Neutrophil (primary cell): ENCODE measurements around the gene FGD2.

Experiments
- H3K27ac ChIP-seq: fragments of 200-600 bp; sonication (generic); 2 replicates; pipeline ENCODE4 v1.5.1; 2016; ENCODE audit warnings: mild to moderate bottlenecking, moderate library complexity
- H3K27me3 ChIP-seq: fragments of 200-600 bp; sonication (generic); 2 replicates; pipeline ENCODE4 v1.6.0; 2016; ENCODE audit warnings: mild to moderate bottlenecking
- H3K36me3 ChIP-seq: fragments of 200-600 bp; sonication (generic); 2 replicates; pipeline ENCODE4 v1.5.1; 2017
- H3K4me1 ChIP-seq, 2 experiments: fragments of 200-600 bp in 1 of 2; sonication (generic) in 1 of 2; 1 replicate in 1 of 2; 2 replicates in 1 of 2; pipeline versions ENCODE4 v1.5.1 to v1.6.1; 2013 to 2016; ENCODE audit warnings: low read depth in 1 of 2, low read length in 1 of 2, mild to moderate bottlenecking in 1 of 2, moderate library complexity in 1 of 2; ENCODE audit not compliant: control insufficient read depth in 1 of 2, insufficient read depth in 1 of 2
- H3K4me3 ChIP-seq, 2 experiments: fragments of 200-600 bp in 1 of 2; sonication (generic) in 1 of 2; 1 replicate in 1 of 2; 2 replicates in 1 of 2; pipeline ENCODE4 v1.5.1; 2013 to 2016; ENCODE audit warnings: low read depth in 1 of 2, low read length in 1 of 2, mild to moderate bottlenecking in 1 of 2, moderate library complexity in 1 of 2
- H3K9me3 ChIP-seq: fragments of 200-600 bp; sonication (generic); 2 replicates; pipeline ENCODE4 v1.5.1; 2016
- TF ChIP-seq, protein P1 (sequence below): fragments of 200-600 bp; sonication (generic); IDR thresholded peaks from 2 replicates; pipeline ENCODE4 v1.5.1; 2016; ENCODE audit warnings: antibody characterized with exemption

FGD2 gene

DNA sequence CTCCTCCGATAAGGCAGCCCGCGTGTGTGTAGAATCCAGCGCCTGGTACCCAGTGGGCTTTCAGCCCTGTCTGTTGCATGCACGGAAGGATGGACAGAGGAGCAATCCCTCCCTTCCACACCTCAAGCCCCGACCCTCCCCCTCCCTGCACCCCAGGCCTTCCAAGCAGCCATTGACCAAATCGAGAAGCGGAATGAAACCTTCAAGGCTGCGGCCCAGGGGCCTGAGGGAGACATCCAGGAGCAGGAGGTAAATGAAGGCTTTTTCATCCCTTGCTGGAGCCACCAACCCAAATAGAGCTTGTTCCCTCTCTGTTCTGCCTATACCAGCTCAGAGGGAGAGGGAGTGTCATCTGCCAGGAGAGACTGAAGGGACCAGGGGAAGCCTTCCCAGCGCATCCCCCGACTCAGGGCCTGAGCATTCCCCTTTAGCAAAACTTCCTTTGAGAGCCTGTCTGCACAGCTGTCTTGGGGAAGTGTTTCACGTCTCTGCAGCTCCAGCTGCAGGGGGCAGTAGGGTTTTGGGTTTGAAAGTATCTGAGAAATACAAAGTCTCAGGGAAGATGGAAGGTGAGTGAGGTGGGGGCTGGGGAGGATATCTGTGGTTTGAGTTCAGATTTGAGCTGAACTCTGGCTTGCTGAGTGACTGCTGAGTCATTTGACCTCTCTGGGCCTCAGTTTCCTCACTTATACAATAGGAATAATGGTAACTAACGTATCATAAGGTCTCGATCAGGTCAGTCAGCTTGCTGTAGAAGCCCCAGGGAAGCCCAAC is 16.1 kb downstream of the FGD2 start:
- TF ChIP-seq, protein P1, sequence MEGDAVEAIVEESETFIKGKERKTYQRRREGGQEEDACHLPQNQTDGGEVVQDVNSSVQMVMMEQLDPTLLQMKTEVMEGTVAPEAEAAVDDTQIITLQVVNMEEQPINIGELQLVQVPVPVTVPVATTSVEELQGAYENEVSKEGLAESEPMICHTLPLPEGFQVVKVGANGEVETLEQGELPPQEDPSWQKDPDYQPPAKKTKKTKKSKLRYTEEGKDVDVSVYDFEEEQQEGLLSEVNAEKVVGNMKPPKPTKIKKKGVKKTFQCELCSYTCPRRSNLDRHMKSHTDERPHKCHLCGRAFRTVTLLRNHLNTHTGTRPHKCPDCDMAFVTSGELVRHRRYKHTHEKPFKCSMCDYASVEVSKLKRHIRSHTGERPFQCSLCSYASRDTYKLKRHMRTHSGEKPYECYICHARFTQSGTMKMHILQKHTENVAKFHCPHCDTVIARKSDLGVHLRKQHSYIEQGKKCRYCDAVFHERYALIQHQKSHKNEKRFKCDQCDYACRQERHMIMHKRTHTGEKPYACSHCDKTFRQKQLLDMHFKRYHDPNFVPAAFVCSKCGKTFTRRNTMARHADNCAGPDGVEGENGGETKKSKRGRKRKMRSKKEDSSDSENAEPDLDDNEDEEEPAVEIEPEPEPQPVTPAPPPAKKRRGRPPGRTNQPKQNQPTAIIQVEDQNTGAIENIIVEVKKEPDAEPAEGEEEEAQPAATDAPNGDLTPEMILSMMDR: peak; percentile 24
- H3K27ac ChIP-seq: no peak overlapping the region
- H3K9me3 ChIP-seq: no peaks in the 10 kb centered on the region
- no peaks in the 10 kb centered on the region for H3K27me3 ChIP-seq
- no peaks in the 10 kb centered on the region for H3K36me3 ChIP-seq
- peaks cover 12 to 20% of the 10 kb centered on the region in 2 experiments for H3K4me1 ChIP-seq
- no peak overlapping the region for H3K4me3 ChIP-seq

DNA sequence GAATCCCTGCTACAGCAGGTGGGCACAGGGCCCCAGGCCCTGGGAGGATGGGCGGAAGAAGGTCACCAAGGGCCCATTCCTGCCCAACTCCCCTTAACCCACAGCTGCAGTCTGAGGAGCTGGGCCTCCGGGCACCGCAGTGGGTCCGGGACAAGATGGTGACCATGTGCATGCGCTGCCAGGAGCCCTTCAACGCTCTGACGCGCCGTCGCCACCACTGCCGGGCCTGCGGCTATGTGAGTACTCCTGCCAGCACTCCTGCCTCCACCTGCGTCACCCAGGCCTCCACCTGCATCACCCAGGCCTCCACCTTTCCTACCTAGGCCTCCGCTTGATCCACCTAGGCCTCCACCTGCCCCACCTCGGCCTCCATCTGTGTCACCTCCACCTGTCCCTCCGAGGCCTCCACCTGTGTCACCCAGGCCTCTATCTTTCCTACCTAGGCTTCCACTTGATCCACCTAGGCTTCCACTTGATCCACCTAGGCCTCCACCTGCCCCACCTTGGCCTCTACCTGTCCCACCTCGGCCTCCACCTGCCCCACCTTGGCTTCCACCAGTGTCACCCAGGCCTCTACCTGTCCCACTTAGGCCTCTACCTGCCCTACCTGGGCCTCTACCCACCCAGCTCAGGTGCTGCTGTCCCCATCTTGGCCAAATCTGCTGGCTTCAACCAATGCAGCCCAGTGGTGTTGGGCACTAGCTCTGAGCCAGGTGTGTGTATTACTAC is 16.8 kb downstream of the FGD2 start:
- Histone ChIP-seq H3K4me1 (peaks cover 12 to 24% of the 10 kb centered on the region in 2 experiments), H3K36me3 (no peaks in the 10 kb centered on the region), H3K27ac (no peak overlapping the region), H3K4me3 (no peak overlapping the region), H3K9me3 (no peaks in the 10 kb centered on the region), H3K27me3 (no peaks in the 10 kb centered on the region)
- TF ChIP-seq, protein P1: no peak

DNA sequence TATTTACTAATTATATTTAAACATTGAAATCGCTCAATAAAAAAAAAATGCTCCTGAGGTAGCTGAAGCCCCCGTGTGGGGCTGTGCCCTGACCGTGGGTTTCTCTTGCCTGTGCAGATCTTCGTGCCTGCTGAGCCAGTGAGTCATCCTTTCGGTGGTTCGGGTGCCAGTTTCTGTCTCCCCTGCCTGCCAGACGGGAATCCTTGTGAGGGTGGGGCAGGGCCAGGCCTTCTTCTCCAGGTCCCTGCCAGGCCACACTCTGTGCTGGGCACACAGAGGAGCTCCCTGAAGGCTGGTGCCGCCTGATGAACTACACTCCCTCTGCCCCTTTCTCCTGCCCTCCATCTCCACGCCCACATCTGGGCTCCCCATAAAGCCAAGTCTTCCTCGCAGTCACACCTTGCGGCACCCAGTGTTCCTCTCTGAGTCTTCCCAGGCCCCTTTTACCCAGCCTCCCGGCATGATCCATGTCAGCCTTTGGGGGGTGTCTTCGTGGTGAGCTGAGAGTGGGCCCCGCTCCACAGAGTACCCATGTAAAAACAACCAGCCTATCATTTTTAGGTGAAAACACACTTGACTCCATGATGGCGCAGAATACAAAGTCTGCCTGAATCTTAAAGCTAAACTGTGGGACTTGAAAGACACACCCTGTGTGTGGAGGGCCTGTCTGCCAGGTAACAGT is 19.3 kb downstream of the FGD2 start:
- H3K4me1 ChIP-seq: peaks cover 12 to 25% of the 10 kb centered on the region in 2 experiments
- no peaks in the 10 kb centered on the region for H3K36me3 ChIP-seq
- H3K9me3 ChIP-seq: no peaks in the 10 kb centered on the region
- TF ChIP-seq, protein P1: no peak
- H3K27ac ChIP-seq: no peak overlapping the region
- H3K27me3 ChIP-seq: no peaks in the 10 kb centered on the region
- no peak overlapping the region for H3K4me3 ChIP-seq

DNA sequence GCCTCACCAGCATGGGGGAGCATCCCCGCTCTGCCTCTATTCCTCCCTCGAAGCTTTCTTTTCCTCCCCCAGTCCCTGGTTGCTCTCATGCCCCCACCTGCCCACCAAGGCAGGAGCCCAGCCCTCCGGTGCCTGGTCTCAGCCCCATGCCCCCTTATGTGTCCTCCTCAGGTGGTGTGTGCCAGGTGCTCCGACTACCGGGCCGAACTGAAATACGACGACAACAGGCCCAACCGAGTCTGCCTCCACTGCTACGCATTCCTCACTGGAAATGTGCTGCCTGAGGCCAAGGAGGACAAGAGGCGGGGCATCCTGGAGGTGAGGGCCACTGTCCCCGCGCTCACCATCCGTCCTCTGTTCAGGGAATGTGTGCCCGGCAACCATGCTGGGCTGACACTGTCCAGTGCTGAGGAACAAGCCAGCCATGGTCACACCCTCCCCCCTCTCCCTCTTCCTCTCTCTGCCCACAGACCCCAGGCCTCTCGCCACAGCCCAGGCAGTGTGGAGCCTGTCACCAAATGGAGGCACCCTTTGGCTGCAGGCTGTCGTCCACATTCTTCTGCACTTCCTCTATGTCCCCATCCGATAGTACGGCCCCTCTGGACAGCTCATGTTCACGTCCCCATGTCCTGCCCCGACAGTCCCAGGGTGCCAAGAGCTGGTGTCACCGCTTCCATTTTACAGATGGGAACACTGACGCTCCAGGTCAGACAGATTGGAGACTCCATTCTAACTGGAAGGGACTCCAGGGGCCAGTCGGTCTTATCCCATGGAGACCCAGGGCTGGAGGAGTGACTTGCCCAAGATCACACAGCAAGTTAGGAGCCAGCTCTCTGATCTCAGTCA is 20.4 kb downstream of the FGD2 start:
- TF ChIP-seq, protein P1: no peak
- no peak overlapping the region for H3K4me3 ChIP-seq
- H3K36me3 ChIP-seq: no peaks in the 10 kb centered on the region
- no peaks in the 10 kb centered on the region for H3K9me3 ChIP-seq
- H3K4me1 ChIP-seq: peaks cover 22 to 33% of the 10 kb centered on the region in 2 experiments
- no peaks in the 10 kb centered on the region for H3K27me3 ChIP-seq
- no peak overlapping the region for H3K27ac ChIP-seq
